Ectodermal cell (in vitro differentiated cells): Measurements from ENCODE around the gene ADGRL2.

Experiments used
- H3K27ac ChIP-seq: 2 replicates; pipeline ENCODE4 v1.7.0; 2013; ENCODE audit warnings: mild to moderate bottlenecking, low read depth, low read length; ENCODE audit not compliant: insufficient read depth, poor library complexity, severe bottlenecking
- H3K27me3 ChIP-seq: 2 replicates; pipeline ENCODE4 v1.7.0; 2013; ENCODE audit warnings: mild to moderate bottlenecking, low read length; ENCODE audit not compliant: insufficient read depth, control insufficient read depth, poor library complexity, severe bottlenecking
- H3K36me3 ChIP-seq: one replicate; pipeline ENCODE4 v1.7.0; 2013; ENCODE audit warnings: low read length; ENCODE audit not compliant: control insufficient read depth, insufficient read depth
- H3K4me1 ChIP-seq: one replicate; pipeline ENCODE4 v1.7.0; 2013; ENCODE audit warnings: low read length; ENCODE audit not compliant: control insufficient read depth, insufficient read depth
- H3K4me3 ChIP-seq: 2 replicates; pipeline ENCODE4 v1.7.0; 2013; ENCODE audit warnings: low read depth, low read length, control low read depth; ENCODE audit not compliant: insufficient read depth
- H3K9me3 ChIP-seq: 2 replicates; pipeline ENCODE4 v1.7.0; 2013; ENCODE audit warnings: mild to moderate bottlenecking, low read length, moderate library complexity; ENCODE audit not compliant: control insufficient read depth
- WGBS, 2 experiments: methylation state at CpG; one replicate each; pipeline ENCODE4 v1.1.7; 2013; ENCODE audit warnings: missing lambda C conversion rate in 2 of 2; 5-methylcytosine and 5-hydroxymethylcytosine counted together

The ADGRL2 gene

GRCh38 chr1:81805537-81806431, 5.0 kb downstream of the ADGRL2 start:
- peaks cover 4% of the 10 kb centered on the region for H3K36me3 ChIP-seq
- H3K27ac ChIP-seq, result no peak overlapping the region
- 14 to 25% methylated on average over 1 of the region's 2 CpGs for WGBS, 2 experiments
- H3K27me3 ChIP-seq, result no peaks in the 10 kb centered on the region
- H3K4me1 ChIP-seq, result peaks cover 17% of the 10 kb centered on the region
- no peaks in the 10 kb centered on the region for H3K9me3 ChIP-seq
- H3K4me3 ChIP-seq, result peak overlapping the region; percentile 96

- Histone ChIP-seq H3K4me3 (peak overlapping the region; percentile 96), H3K27me3 (no peaks in the 10 kb centered on the region)
Observed at GRCh38 chr1:81806432-81806770, 5.7 kb downstream of the ADGRL2 start.

GRCh38 chr1:81808760-81809159, 8.0 kb downstream of the ADGRL2 start:
- H3K27me3 ChIP-seq, result no peaks in the 10 kb centered on the region
- H3K36me3 ChIP-seq, result no peaks in the 10 kb centered on the region
- H3K9me3 ChIP-seq, result no peaks in the 10 kb centered on the region
- H3K27ac ChIP-seq, result peak overlapping the region; percentile 30
- peaks cover 19% of the 10 kb centered on the region for H3K4me1 ChIP-seq
- H3K4me3 ChIP-seq, result peak overlapping the region; percentile 23
- WGBS, 2 experiments, result 19 to 24% methylated on average over 7 of the region's 7 CpGs

More at GRCh38 chr1:81806432-81806770, 5.7 kb downstream of the ADGRL2 start:
- Histone ChIP-seq H3K36me3 (peaks cover 4% of the 10 kb centered on the region), H3K27ac (peak overlapping the region; percentile 19), H3K4me1 (peaks cover 17% of the 10 kb centered on the region), H3K9me3 (no peaks in the 10 kb centered on the region)
- 20% methylated on average over 1 of the region's 2 CpGs; no CpG with 5 or more reads in 1 of the 2 experiments for WGBS, 2 experiments

- H3K9me3 ChIP-seq, result no peaks in the 10 kb centered on the region
- no peaks in the 10 kb centered on the region for H3K36me3 ChIP-seq
- H3K27me3 ChIP-seq, result no peaks in the 10 kb centered on the region
- H3K4me1 ChIP-seq, result peaks cover 21% of the 10 kb centered on the region
- no CpG with 5 or more reads among the region's 1 CpG for WGBS, 2 experiments
- H3K27ac ChIP-seq, result no peak overlapping the region
- H3K4me3 ChIP-seq, result no peak overlapping the region
Observed at GRCh38 chr1:81809808-81810207, 9.1 kb downstream of the ADGRL2 start.

- 87 to 94% methylated on average over 1 to 2 of the region's 3 CpGs for WGBS, 2 experiments
- H3K4me3 ChIP-seq, result no peak overlapping the region
- no peak overlapping the region for H3K27ac ChIP-seq
- peaks cover 21% of the 10 kb centered on the region for H3K4me1 ChIP-seq
- H3K36me3 ChIP-seq, result no peaks in the 10 kb centered on the region
- H3K27me3 ChIP-seq, result no peaks in the 10 kb centered on the region
- no peaks in the 10 kb centered on the region for H3K9me3 ChIP-seq
Observed at GRCh38 chr1:81811757-81812371, 11.1 kb downstream of the ADGRL2 start.

DNA sequence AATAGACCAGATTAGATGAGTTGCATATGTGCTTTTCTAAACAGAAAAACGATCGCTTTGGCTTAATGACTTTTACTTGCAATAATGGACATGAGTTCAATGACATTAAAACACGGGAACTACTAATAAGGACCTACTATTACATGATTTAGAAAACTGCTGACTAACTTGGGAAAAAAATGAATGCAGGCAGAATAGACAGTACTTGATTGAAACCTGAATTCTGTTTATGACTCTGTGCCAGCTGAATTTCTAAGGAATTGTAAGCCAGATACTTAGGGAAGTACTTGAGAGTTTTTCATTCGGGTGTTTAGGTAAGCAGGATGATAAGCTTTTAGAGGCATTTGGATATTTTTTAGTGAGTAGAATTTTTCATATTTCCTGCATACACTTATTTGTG, 12.0 kb downstream of the ADGRL2 start:
- 93 to 95% methylated on average over 2 to 4 of the region's 4 CpGs for WGBS, 2 experiments
- no peaks in the 10 kb centered on the region for H3K36me3 ChIP-seq

DNA sequence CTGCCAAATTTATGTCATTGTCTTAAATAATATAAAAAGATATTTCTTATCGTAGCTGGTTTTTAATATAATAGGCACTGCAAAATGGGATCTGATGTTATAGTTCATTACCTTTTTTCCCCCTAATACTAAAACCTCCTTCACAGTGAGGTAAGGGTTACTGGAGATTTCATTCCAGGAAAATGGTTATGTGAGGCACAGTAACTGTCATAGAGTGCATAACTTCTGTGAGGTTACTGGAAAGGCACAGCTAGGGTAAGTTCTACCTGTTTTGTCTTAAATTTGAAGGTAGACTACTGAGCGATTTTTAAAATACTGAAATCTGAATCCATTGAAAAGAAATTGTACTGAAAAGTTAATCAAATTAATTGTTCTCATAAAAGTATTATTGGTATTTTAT, 13.0 kb downstream of the ADGRL2 start:
- peaks cover 21% of the 10 kb centered on the region for H3K4me1 ChIP-seq
- H3K4me3 ChIP-seq, result no peak overlapping the region
- H3K27ac ChIP-seq, result no peak overlapping the region
- H3K27me3 ChIP-seq, result no peaks in the 10 kb centered on the region
- H3K9me3 ChIP-seq, result no peaks in the 10 kb centered on the region
- no peaks in the 10 kb centered on the region for H3K36me3 ChIP-seq
- WGBS, 2 experiments, result 82 to 100% methylated on average over 1 of the region's 2 CpGs

More for the DNA sequence above, 12.0 kb downstream of the ADGRL2 start:
- no peak overlapping the region for H3K27ac ChIP-seq
- no peaks in the 10 kb centered on the region for H3K9me3 ChIP-seq
- no peak overlapping the region for H3K4me3 ChIP-seq
- H3K27me3 ChIP-seq, result no peaks in the 10 kb centered on the region
- H3K4me1 ChIP-seq, result peaks cover 21% of the 10 kb centered on the region

- Histone ChIP-seq H3K9me3 (no peaks in the 10 kb centered on the region), H3K36me3 (no peaks in the 10 kb centered on the region), H3K4me1 (peaks cover 32% of the 10 kb centered on the region), H3K27ac (no peak overlapping the region), H3K4me3 (no peak overlapping the region), H3K27me3 (no peaks in the 10 kb centered on the region)
- WGBS, 2 experiments, result 78% methylated on average over 3 of the region's 4 CpGs; no CpG with 5 or more reads in 1 of the 2 experiments
Observed at GRCh38 chr1:81819613-81820012, 18.9 kb downstream of the ADGRL2 start.

DNA sequence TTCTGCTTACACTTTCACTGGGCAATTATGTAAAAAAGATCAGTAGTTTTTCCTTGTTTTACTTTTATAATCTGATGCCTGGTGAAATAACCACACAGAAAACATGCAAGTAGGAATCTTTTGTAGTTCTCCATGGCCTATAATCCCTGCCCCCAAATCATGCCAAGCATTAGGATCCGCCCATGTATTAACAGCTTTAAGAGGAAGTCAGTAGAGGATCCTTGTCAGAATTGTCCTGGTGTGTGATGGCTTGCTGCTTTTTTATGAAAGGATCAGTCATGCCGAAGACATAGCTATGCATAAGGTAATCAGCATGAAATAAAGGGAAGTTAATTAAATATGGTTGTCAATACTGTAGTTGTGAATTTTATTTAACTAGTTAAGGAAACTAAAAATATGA, 20.0 kb downstream of the ADGRL2 start:
- 45 to 51% methylated on average over 2 of the region's 2 CpGs for WGBS, 2 experiments
- no peaks in the 10 kb centered on the region for H3K36me3 ChIP-seq
- peaks cover 32% of the 10 kb centered on the region for H3K4me1 ChIP-seq

GRCh38 chr1:81823082-81823481, 22.3 kb downstream of the ADGRL2 start:
- Histone ChIP-seq H3K4me1 (peaks cover 32% of the 10 kb centered on the region), H3K4me3 (no peak overlapping the region), H3K27ac (no peak overlapping the region), H3K36me3 (no peaks in the 10 kb centered on the region), H3K27me3 (no peaks in the 10 kb centered on the region), H3K9me3 (no peaks in the 10 kb centered on the region)
- WGBS, 2 experiments, result 89 to 91% methylated on average over 4 of the region's 4 CpGs

More for the DNA sequence above, 20.0 kb downstream of the ADGRL2 start:
- H3K27ac ChIP-seq, result peak overlapping the region; percentile 45
- no peaks in the 10 kb centered on the region for H3K27me3 ChIP-seq
- no peaks in the 10 kb centered on the region for H3K9me3 ChIP-seq
- H3K4me3 ChIP-seq, result peak overlapping the region; percentile 8
